ENCODE measurements around the gene ARF4. TPM values are rescaled to one million over a fixed set of nuclear protein-coding genes. Genes with fewer than 3 reads are reported as not detected.

The ARF4 gene
- total RNA-seq, 1 donor from 2014 or later: 156 TPM

Other genes with a start within 250 kb of the ARF4 start
- gene DNAH12, start 53.0 kb downstream of the ARF4 start, total RNA-seq: 0.06 TPM
- gene PDE12, start 41.1 kb downstream of the ARF4 start, total RNA-seq: 26.7 TPM
- 30.9 TPM for gene DENND6A, start 95.7 kb upstream of the ARF4 start, total RNA-seq
- 57.2 TPM for gene SLMAP, start 159.0 kb upstream of the ARF4 start, total RNA-seq

Data from mesenteric fat pad (tissue), 1 donor.